Measurements from ENCODE around the gene ABHD2. TPM values are rescaled to one million over a fixed set of nuclear protein-coding genes. Genes with fewer than 3 reads are reported as not detected.
"Not testable (repeated sequence)": the region's sequence is repeated elsewhere in the genome, so short reads cannot be mapped to it uniquely, and the experiment has no call there.

ABHD2 gene
- total RNA-seq, 1 donor from 2014 or later: 385 TPM

- DNase-seq (ENCODE audit: low spot score) (no peak), ATAC-seq (no peak)
Measured at GRCh38 chr15:89215627-89216026, 127.4 kb downstream of the ABHD2 start.

GRCh38 chr15:89217031-89217430 is 128.8 kb downstream of the ABHD2 start:
- DNase-seq (ENCODE audit: low spot score) (no peak), ATAC-seq (no peak)

GRCh38 chr15:89217686-89218376 is 129.6 kb downstream of the ABHD2 start:
- ATAC-seq (no peak), DNase-seq (ENCODE audit: low spot score) (no peak)

GRCh38 chr15:89218531-89218930 is 130.3 kb downstream of the ABHD2 start:
- DNase-seq (ENCODE audit: low spot score) (no peak), ATAC-seq (no peak)

- DNase-seq (ENCODE audit: low spot score) (no peak), ATAC-seq (no peak)
Measured at GRCh38 chr15:89221543-89221942, 133.3 kb downstream of the ABHD2 start, which contains the start of gene RLBP1. TSS of gene RLBP1 (minus strand) at chr15:89221579. CDS start at chr15:89218975, 2,604 bp downstream.

- ATAC-seq (no peak), DNase-seq (ENCODE audit: low spot score) (no peak)
Measured at GRCh38 chr15:89225588-89225987, 137.3 kb downstream of the ABHD2 start.

GRCh38 chr15:89226359-89227221 is 138.3 kb downstream of the ABHD2 start:
- no peak for DNase-seq (ENCODE audit: low spot score)
- ATAC-seq: no peak

GRCh38 chr15:89227425-89227824 is 139.2 kb downstream of the ABHD2 start:
- ATAC-seq (no peak), DNase-seq (ENCODE audit: low spot score) (no peak)

GRCh38 chr15:89230277-89230676 is 142.0 kb downstream of the ABHD2 start:
- DNase-seq (ENCODE audit: low spot score) (no peak), ATAC-seq (no peak)

- ATAC-seq: no peak
- no peak for DNase-seq (ENCODE audit: low spot score)
Measured at GRCh38 chr15:89231832-89232231, 143.6 kb downstream of the ABHD2 start.

GRCh38 chr15:89239883-89240810 is 151.9 kb downstream of the ABHD2 start:
- DNase-seq (ENCODE audit: low spot score); ATAC-seq: not testable (repeated sequence)

GRCh38 chr15:89243046-89243690 is 154.9 kb downstream of the ABHD2 start:
- no peak for DNase-seq (ENCODE audit: low spot score)
- ATAC-seq: peak; percentile 37

GRCh38 chr15:89243691-89244573 is 155.7 kb downstream of the ABHD2 start, which contains the start of gene FANCI:
TSS of gene FANCI (plus strand) at chr15:89243979. CDS start at chr15:89247648, 3,669 bp downstream.
- ATAC-seq: peak; percentile 99
- peak; percentile 98 for DNase-seq (ENCODE audit: low spot score)

GRCh38 chr15:89244574-89244903 is 156.3 kb downstream of the ABHD2 start:
- DNase-seq (ENCODE audit: low spot score) (no peak), ATAC-seq (no peak)

GRCh38 chr15:89247446-89247845 is 159.2 kb downstream of the ABHD2 start:
- ATAC-seq (no peak), DNase-seq (ENCODE audit: low spot score) (no peak)

- ATAC-seq: no peak
- no peak for DNase-seq (ENCODE audit: low spot score)
Measured at GRCh38 chr15:89248584-89248983, 160.3 kb downstream of the ABHD2 start.

- not testable (repeated sequence) for ATAC-seq
Measured at GRCh38 chr15:89250142-89250541, 161.9 kb downstream of the ABHD2 start.

More at GRCh38 chr15:89250142-89250541, 161.9 kb downstream of the ABHD2 start:
- DNase-seq (ENCODE audit: low spot score): not testable (repeated sequence)

All from left lobe of liver (tissue), 2 donors.